HFF-Myc (cell line): Measurements from ENCODE around the gene LIPC.

ENCODE experiments used
- DNase-seq: peaks from one replicate; pipeline ENCODE4 v3.0.0-alpha.2; 2011; ENCODE audit warnings: low read depth; ENCODE audit errors: extremely low read depth
- H3K4me3 ChIP-seq: replicated peaks from 2 replicates; pipeline ENCODE4 v1.5.1; 2011; ENCODE audit warnings: low read depth, mild to moderate bottlenecking, control low read depth, low read length
- TF ChIP-seq, protein P1 (sequence below): IDR thresholded peaks from 2 replicates; pipeline ENCODE4 v1.5.1; 2012; ENCODE audit warnings: mild to moderate bottlenecking, low read depth, low read length, control low read depth; ENCODE audit errors: missing control alignments

The LIPC gene

DNA sequence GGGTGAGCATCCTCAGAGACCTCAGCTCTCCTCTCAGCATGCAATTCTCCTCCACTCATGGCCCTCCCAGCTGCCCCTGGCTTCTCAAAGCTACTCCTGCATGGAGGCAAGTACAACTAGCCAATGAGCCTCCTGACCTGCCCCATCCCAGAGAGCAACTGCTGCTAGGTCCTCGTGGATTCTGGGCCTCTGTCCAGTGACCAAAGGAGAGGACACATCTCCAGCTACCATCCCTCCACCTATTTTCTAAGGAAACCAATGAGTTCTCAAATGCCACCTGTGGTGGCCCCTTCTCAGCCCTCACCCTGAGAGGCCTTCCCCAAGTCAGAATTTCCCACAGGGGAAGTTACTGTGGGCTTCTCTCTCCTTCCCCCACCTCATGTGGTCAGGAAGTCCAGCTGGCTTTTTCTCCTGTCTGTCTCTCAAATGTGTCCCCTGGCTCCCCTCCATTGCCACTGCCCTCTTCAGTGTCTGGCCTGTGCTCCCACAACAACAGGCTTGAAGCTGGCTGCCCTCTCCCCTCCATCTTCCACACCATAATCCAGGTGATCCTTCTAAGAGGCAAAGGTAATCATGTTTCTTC, 43.0 kb downstream of the LIPC start:
- no peak overlapping the region for H3K4me3 ChIP-seq
- DNase-seq = no peak

DNA sequence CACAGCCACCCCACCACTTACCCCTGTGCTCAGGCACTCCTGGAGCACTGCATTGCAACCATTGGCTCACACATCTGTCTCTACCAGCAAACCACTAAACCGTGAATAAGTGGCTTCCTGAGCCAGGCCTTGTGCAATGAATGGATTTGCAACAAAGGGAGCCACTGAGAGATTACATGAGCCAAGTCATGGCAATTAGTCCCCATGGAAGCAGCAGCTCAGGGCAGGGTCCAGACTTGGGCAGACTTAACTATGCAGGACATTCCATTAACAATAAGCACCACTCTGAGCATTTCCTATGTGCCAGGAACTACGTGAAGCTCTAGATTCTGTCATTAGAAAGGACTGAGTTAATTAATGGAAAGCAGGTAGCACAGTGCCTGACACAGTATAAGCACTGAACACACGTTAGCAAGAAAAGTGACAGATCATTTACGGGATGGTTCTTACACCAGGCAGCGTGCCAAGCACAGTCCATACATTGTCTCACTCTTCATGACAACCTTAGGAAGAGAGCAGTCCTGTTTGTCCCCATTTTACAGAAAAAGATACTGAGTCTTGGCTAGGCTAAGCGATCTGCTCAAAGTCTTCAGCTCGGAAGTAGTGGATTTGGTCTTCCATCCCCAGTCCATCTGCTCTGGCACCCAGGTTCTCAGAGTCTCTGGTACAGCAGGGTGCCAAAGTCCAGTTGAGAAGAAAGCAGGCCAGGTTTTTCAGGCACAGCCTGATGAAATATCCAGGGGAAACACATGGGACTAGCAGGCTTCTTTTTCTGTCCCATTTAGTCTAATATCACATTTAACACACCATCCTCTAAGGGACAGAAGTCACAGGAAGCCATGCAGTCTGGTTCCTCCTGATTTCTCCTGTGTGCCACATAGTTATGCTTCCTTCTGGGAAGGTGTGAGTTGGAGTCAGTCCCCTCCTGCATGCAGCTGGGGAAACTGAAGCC, 44.1 kb downstream of the LIPC start:
- no peak overlapping the region for H3K4me3 ChIP-seq
- DNase-seq = no peak
- TF ChIP-seq, protein P1, sequence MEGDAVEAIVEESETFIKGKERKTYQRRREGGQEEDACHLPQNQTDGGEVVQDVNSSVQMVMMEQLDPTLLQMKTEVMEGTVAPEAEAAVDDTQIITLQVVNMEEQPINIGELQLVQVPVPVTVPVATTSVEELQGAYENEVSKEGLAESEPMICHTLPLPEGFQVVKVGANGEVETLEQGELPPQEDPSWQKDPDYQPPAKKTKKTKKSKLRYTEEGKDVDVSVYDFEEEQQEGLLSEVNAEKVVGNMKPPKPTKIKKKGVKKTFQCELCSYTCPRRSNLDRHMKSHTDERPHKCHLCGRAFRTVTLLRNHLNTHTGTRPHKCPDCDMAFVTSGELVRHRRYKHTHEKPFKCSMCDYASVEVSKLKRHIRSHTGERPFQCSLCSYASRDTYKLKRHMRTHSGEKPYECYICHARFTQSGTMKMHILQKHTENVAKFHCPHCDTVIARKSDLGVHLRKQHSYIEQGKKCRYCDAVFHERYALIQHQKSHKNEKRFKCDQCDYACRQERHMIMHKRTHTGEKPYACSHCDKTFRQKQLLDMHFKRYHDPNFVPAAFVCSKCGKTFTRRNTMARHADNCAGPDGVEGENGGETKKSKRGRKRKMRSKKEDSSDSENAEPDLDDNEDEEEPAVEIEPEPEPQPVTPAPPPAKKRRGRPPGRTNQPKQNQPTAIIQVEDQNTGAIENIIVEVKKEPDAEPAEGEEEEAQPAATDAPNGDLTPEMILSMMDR = no peak

More for the DNA sequence above, 43.0 kb downstream of the LIPC start:
- TF ChIP-seq, protein P1 = no peak

DNA sequence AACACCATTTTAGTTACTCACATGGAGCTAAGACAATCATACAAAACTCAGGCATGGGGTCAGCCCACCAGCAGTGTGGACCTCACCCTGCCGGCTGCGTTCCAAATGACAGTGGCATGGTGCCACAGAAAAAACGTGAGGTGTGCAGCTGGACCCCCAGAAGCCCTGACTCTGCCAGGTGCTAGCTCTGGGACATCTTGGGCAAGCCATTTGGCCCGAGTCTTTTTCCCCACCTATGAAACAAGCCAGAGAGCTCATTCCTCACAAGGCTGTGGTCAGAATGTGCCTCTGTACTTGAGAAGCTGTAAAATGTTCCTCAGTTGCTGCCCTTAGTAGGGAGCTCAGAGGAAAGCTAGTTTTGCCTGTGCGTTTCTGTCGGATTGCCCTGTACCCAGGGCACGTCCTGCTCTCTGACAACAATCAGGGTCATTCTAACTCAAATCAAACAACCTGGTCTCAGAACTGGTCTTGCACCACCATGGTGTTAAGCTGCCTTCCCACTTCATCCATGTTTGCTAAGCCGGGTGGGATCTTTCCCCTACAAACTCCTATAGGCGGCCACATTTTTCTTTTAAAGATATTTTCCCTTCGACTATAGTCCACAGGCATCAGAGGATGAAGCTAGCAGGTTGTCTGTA, 44.9 kb downstream of the LIPC start:
- no peak for DNase-seq
- H3K4me3 ChIP-seq = no peak overlapping the region
- TF ChIP-seq, protein P1 = no peak

DNA sequence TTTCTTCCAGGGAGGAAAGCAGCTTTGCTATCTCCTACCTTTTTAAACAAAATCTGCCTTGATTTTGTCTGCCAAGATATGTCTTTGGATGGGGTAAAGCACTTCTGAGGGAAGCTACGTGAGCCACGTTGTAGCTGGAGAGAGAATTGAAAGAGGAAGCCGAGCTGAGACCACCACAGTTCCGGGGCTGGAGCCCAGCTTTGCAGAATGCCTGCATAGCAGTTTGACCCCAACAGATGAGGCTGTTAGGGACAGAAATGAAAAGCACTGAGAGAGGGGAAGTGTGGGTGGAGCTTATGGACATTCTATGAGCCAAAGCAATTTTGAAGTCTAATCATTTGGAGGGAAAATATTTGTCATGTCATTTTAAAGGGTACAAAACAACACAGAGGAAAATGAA, 45.4 kb downstream of the LIPC start:
- TF ChIP-seq, protein P1 = no peak
- H3K4me3 ChIP-seq = no peak overlapping the region

DNA sequence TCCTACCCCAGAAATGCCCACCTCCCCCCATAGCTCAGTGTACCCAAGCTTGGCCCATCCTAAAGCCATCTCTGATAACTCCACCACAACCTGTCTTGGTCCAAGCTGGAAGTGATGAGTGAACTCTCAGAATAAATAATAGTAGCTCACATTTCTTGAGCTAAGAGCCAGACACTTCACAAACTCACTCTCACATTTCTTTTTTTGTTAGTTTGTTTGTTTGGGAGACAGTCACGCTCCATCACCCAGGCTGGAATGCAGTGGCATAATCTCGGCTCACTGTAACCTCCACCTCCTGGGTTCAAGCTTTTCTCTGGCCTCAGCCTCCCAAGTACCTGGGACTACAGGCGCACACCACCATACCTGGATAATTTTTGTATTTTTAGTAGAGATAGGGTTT, 46.2 kb downstream of the LIPC start:
- no peak overlapping the region for H3K4me3 ChIP-seq
- no peak for DNase-seq
- TF ChIP-seq, protein P1 = no peak

More for the DNA sequence above, 45.4 kb downstream of the LIPC start:
- DNase-seq = no peak

DNA sequence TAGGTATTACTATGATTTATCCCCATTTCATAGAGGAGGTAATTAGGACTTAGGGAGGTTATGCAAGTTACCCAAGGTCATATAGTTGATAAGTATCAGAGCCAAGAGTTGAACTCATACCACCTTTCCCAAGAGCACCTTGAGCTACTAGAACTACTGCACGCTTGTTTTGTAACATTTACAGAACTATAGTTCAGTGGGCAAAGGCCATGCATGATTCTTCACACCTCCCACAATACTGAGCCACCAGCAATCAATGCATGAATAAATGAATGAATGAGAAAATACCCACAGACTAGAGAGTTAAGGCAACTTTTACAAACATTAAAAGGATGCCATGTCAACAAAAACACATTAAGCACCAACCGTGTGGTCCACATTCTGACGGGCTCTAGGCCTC, 46.8 kb downstream of the LIPC start:
- no peak overlapping the region for H3K4me3 ChIP-seq
- TF ChIP-seq, protein P1 = no peak
- DNase-seq = no peak
